Measurements from ENCODE around the gene TOMM70.
A peak's percentile ranks its signal among the peaks of the same experiment; 100 is the strongest.

The TOMM70 gene

DNA sequence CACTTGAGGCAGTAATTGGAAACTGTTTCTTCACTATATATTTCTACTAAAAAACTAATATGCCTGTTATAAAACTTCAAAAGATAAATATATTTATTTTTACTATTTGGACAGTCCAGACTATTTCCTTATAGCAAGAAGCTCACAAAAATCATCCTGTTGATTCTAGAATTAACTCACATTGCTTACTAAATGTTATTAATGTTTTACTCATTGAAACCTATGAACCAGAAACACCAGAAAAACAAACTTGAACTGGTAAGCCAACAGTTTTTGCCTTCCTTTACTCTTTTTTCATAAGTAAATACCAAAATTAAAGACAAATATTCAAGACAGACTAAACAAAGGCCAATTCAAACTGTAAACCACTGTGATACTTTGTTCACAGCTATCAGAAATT is 26.4 kb downstream of the TOMM70 start:
- H3K9me3 Mint-ChIP-seq, result no peaks in the 10 kb centered on the region
- TF ChIP-seq, protein P1, sequence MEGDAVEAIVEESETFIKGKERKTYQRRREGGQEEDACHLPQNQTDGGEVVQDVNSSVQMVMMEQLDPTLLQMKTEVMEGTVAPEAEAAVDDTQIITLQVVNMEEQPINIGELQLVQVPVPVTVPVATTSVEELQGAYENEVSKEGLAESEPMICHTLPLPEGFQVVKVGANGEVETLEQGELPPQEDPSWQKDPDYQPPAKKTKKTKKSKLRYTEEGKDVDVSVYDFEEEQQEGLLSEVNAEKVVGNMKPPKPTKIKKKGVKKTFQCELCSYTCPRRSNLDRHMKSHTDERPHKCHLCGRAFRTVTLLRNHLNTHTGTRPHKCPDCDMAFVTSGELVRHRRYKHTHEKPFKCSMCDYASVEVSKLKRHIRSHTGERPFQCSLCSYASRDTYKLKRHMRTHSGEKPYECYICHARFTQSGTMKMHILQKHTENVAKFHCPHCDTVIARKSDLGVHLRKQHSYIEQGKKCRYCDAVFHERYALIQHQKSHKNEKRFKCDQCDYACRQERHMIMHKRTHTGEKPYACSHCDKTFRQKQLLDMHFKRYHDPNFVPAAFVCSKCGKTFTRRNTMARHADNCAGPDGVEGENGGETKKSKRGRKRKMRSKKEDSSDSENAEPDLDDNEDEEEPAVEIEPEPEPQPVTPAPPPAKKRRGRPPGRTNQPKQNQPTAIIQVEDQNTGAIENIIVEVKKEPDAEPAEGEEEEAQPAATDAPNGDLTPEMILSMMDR (IDR thresholded peaks at IDR 0.05; ENCODE audit: unreplicated experiment in 3 of 3), result no peak
- peak overlapping the region; percentile 29 to 78 (median 37) for H3K27ac Mint-ChIP-seq
- H3K36me3 Mint-ChIP-seq (ENCODE audit: low read depth), result peaks cover 66% of the 10 kb centered on the region
- H3K27me3 Mint-ChIP-seq (ENCODE audit: low read depth), result no peaks in the 10 kb centered on the region
- no peak overlapping the region for H3K4me3 Mint-ChIP-seq
- H3K4me1 Mint-ChIP-seq, result no peaks in the 10 kb centered on the region

DNA sequence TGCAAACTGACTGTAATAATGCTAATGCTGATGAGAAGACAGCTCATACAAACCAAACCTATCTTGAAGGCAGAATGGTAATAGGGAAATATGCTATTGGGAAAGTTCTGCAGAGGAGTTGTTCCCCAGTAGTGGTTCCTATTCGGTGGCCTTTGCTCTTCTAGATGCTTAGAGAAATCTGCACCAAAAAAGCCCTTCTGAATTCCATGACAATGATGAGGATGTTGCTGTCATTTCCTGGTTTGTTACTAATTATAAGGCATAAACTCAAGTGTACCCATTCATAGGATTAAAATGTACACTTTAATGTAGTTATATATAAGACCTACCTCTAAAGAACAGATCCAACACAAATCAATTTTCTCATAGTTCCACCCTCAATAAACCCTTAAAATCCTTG is 30.1 kb downstream of the TOMM70 start:
- TF ChIP-seq, protein P1 (IDR thresholded peaks at IDR 0.05; ENCODE audit: unreplicated experiment in 3 of 3), result no peak
- Mint-ChIP-seq H3K9me3 (no peaks in the 10 kb centered on the region), H3K36me3 (ENCODE audit: low read depth) (peaks cover 48% of the 10 kb centered on the region), H3K4me3 (no peak overlapping the region), H3K4me1 (no peaks in the 10 kb centered on the region), H3K27me3 (ENCODE audit: low read depth) (no peaks in the 10 kb centered on the region), H3K27ac (no peak overlapping the region)

- H3K4me1 Mint-ChIP-seq, result no peaks in the 10 kb centered on the region
- peaks cover 2% of the 10 kb centered on the region for H3K9me3 Mint-ChIP-seq
- H3K27ac Mint-ChIP-seq, result no peak overlapping the region
- peaks cover 52% of the 10 kb centered on the region for H3K36me3 Mint-ChIP-seq (ENCODE audit: low read depth)
- TF ChIP-seq, protein P1 (IDR thresholded peaks at IDR 0.05; ENCODE audit: unreplicated experiment in 3 of 3), result no peak
- no peaks in the 10 kb centered on the region for H3K27me3 Mint-ChIP-seq (ENCODE audit: low read depth)
- H3K4me3 Mint-ChIP-seq, result no peak overlapping the region
Measured at GRCh38 chr3:100368441-100368840, 32.4 kb downstream of the TOMM70 start.

DNA sequence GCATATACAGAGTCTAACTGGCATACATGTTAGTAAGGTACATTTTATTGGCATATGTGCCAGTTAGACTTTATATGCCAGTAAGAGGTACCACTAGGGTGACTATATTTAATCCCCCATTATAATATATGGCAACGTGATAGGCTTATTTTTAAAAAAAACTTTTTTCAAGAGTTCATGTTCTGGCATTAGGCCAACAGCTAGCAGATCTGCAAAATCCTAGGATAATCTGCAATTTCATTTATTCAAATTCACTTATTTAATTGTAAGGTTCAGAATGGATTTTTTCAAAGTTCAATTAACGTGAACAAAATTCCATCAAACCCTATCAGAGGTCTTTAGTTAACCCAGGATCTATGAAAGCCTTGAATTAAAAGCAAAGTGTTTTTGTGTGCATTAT is 34.5 kb downstream of the TOMM70 start:
- H3K9me3 Mint-ChIP-seq, result peaks cover 5% of the 10 kb centered on the region
- TF ChIP-seq, protein P1 (IDR thresholded peaks at IDR 0.05; ENCODE audit: unreplicated experiment in 3 of 3), result no peak
- H3K27ac Mint-ChIP-seq, result no peak overlapping the region
- peaks cover 58% of the 10 kb centered on the region for H3K36me3 Mint-ChIP-seq (ENCODE audit: low read depth)
- no peaks in the 10 kb centered on the region for H3K4me1 Mint-ChIP-seq
- H3K27me3 Mint-ChIP-seq (ENCODE audit: low read depth), result no peaks in the 10 kb centered on the region
- no peak overlapping the region for H3K4me3 Mint-ChIP-seq

DNA sequence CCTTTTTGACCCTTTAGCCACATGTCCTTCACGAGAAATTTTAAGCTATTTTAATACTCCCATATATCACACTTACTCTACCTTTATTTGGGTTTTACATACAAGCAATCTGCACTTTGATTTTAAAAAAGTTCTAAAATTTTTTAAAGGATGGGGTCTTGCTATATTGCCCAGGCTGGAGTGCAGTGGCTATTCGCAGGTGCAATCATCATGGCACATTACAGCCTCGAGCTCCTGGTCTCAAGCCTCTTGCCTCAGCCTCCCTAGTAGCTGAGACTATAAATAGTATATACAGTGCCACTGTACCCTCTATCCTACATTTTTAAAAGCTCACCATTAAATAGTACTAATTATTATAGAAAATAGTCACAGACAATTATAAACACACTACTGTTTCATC is 36.5 kb downstream of the TOMM70 start:
- Mint-ChIP-seq H3K4me1 (no peaks in the 10 kb centered on the region), H3K4me3 (no peak overlapping the region), H3K27me3 (ENCODE audit: low read depth) (no peaks in the 10 kb centered on the region), H3K9me3 (peaks cover 5% of the 10 kb centered on the region), H3K27ac (no peak overlapping the region), H3K36me3 (ENCODE audit: low read depth) (peaks cover 64% of the 10 kb centered on the region)
- TF ChIP-seq, protein P1 (IDR thresholded peaks at IDR 0.05; ENCODE audit: unreplicated experiment in 3 of 3), result no peak

DNA sequence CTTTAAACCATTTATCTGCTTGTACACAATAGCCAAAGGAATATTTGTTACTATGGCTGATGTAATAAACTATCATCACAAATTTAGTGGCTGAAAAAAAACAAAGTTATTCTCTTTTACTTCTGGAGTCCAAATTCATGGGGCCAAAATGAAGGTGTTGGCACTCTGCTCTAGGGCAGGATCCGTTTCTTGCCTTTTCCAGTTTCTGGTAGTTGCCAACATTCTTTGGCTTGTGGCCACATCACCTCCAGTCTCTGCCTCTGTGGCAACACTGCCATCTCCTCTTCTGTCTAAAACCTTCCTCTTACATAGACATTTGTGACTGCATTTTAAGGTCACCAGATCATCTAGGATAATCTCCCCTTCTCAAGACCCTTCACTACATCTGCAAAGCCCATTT is 39.0 kb downstream of the TOMM70 start:
- H3K4me1 Mint-ChIP-seq, result no peaks in the 10 kb centered on the region
- H3K9me3 Mint-ChIP-seq, result peaks cover 5% of the 10 kb centered on the region
- TF ChIP-seq, protein P1 (IDR thresholded peaks at IDR 0.05; ENCODE audit: unreplicated experiment in 3 of 3), result no peak
- no peak overlapping the region for H3K27ac Mint-ChIP-seq
- H3K36me3 Mint-ChIP-seq (ENCODE audit: low read depth), result peaks cover 76% of the 10 kb centered on the region
- H3K27me3 Mint-ChIP-seq (ENCODE audit: low read depth), result no peaks in the 10 kb centered on the region
- H3K4me3 Mint-ChIP-seq, result no peak overlapping the region
